RWPE1 (cell line): ENCODE data around the gene TEX261.

Experiments used
- CTCF ChIA-PET: fragments of 350-600 bp; sonication (Branson Sonifier 250); formaldehyde crosslinking; extraction: SDS; loops from one replicate; lab custom pipeline; 2021; lab: Yijun Ruan, JAX
- POLR2A ChIA-PET: fragments of 400-600 bp; formaldehyde crosslinking; extraction: SDS; loops from one replicate; lab custom pipeline; 2020; ENCODE audit warnings: antibody characterized with exemption; ENCODE audit not compliant: low non-redundant PET; lab: Yijun Ruan, JAX
- DNase-seq: peaks from one replicate; pipeline ENCODE4 v3.0.0; 2012; ENCODE audit warnings: low spot score
- H3K27ac ChIP-seq: fragments of 450-650 bp; 2 replicates; pipeline ENCODE4 v1.5.1; 2017
- TF ChIP-seq, protein P1 (sequence below): fragments of 450-650 bp; conservative IDR thresholded peaks from 2 replicates; pipeline ENCODE4 v1.5.1; 2017; ENCODE audit warnings: low read depth, mild to moderate bottlenecking

The TEX261 gene

GRCh38 chr2:70954886-70955285 is 39.8 kb downstream of the TEX261 start:
- ChIA-PET CTCF (interaction anchor here (1.5 kb wide), 1 partner anchor 166 kb away, joined by 7 read pairs; no protein-coding TSS in a partner anchor), POLR2A (no interaction called here)
- TF ChIP-seq, protein P1, sequence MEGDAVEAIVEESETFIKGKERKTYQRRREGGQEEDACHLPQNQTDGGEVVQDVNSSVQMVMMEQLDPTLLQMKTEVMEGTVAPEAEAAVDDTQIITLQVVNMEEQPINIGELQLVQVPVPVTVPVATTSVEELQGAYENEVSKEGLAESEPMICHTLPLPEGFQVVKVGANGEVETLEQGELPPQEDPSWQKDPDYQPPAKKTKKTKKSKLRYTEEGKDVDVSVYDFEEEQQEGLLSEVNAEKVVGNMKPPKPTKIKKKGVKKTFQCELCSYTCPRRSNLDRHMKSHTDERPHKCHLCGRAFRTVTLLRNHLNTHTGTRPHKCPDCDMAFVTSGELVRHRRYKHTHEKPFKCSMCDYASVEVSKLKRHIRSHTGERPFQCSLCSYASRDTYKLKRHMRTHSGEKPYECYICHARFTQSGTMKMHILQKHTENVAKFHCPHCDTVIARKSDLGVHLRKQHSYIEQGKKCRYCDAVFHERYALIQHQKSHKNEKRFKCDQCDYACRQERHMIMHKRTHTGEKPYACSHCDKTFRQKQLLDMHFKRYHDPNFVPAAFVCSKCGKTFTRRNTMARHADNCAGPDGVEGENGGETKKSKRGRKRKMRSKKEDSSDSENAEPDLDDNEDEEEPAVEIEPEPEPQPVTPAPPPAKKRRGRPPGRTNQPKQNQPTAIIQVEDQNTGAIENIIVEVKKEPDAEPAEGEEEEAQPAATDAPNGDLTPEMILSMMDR, result no peak
- no peak overlapping the region for H3K27ac ChIP-seq
- DNase-seq, result no peak

GRCh38 chr2:70949086-70949485 is 45.6 kb downstream of the TEX261 start:
- no peak for DNase-seq
- no peak overlapping the region for H3K27ac ChIP-seq
- CTCF ChIA-PET, result interaction anchor here (0.6 to 3.8 kb wide), 23 partner anchors 11 to 605 kb away, joined by 3 to 44 read pairs (median 4); partner anchors contain the start of gene FIGLA
- POLR2A ChIA-PET, result no interaction called here
- TF ChIP-seq, protein P1, result no peak

DNA sequence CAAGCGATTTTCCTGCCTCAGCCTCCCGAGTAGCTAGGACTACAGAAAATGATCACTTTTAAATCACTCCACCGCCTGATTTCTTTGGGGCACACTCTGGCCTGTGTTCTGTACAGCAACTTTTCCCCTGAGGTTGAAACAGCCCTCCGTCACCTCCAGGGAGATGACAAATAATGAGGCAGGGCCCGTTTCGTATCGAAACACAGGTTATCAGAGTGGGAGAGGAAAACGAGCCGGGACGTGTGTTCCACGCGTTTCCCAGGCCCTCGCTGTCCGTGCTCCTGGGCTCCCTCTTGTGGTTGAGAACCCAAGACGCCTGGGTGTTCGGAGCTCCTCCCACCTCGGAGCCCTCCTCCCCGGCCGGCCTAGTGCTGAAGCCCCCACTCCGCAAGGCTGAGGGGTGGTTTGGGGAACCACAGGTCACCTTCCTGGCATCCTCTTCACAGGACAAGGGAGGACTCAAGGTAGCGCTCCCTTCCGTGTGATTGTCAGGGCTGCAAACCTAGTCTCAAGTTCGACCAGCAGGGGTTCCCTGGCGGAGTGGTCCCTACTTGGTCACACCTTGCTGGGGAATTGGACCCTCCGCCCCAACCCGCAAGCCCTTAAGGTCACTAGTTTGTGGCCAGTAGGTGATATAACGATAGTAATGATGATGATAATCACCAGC is 46.2 kb downstream of the TEX261 start:
- CTCF ChIA-PET, result interaction anchor here (0.6 to 3.8 kb wide), 31 partner anchors 10 to 714 kb away, joined by 3 to 44 read pairs (median 3); partner anchors contain the start of gene FIGLA
- no peak overlapping the region for H3K27ac ChIP-seq
- TF ChIP-seq, protein P1, result peak; percentile 93
- peak; percentile 80 for DNase-seq
- POLR2A ChIA-PET, result no interaction called here

DNA sequence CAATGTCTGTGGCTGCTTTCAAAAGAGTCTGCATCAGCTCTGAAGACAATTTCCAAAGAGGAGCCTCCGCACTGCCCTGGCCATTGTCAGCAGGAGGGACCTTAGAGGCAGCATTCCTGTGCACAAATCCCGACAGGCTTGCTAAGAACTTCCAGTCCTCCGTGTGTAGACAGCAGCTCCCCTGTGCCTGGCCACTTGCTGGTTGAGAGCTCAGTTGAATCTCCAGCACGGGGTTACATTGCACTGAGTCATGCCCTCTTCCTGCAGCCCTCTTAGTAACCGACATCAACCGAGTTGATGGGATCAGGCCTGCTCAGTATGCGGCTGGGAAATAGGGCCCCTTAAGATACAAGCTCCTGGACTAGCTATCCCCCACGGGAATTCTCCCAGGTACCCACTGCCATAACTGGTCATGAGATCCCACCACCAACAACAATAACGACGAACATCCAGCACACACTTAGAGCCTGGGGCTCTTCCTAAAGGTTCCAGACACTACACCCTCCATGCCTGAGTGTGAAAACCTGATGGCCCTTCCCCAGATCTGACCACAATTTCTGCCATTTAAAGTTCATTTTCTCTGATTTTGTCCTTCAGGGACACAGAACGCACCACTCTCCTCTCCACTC is 47.0 kb downstream of the TEX261 start:
- ChIA-PET POLR2A (no interaction called here), CTCF (interaction anchor here (0.6 to 3.8 kb wide), 26 partner anchors 9 to 715 kb away, joined by 3 to 44 read pairs (median 4); partner anchors contain the start of gene FIGLA)
- TF ChIP-seq, protein P1, result no peak
- no peak for DNase-seq
- H3K27ac ChIP-seq, result no peak overlapping the region

DNA sequence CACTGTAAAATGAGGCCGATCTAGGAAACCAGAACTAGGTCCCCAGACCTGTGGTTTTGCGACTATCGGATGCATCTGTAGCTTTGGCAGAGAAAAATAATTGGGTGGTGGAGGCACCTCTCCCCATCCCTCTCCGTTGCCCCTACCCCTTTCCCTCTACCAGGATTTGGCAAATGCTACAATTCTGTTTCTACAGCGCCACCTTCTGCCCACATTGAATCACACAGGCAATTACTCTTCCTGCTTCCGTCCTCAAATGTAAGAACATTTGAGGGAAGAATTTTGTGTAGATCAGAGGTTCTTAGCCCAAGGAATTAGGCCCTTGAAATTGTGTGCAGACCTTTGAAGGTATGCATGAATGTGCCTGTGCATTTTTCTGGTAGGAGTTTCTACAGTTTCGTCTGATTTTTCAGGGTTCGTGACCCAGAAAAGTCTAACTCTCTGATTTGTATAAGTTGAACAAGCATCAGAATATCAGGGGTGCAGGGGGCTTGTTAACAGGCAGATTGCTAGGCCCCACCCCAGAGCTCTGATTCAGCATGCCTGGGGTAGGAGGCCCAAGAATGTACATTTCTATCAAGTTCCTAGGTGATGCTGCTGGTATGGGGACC is 47.7 kb downstream of the TEX261 start:
- ChIA-PET CTCF (interaction anchor here (0.5 to 3.8 kb wide), 10 partner anchors 10 to 349 kb away, joined by 3 to 44 read pairs (median 4); partner anchors contain the start of gene FIGLA), POLR2A (no interaction called here)
- TF ChIP-seq, protein P1, result peak; percentile 79
- DNase-seq, result peak; percentile 34
- H3K27ac ChIP-seq, result no peak overlapping the region

DNA sequence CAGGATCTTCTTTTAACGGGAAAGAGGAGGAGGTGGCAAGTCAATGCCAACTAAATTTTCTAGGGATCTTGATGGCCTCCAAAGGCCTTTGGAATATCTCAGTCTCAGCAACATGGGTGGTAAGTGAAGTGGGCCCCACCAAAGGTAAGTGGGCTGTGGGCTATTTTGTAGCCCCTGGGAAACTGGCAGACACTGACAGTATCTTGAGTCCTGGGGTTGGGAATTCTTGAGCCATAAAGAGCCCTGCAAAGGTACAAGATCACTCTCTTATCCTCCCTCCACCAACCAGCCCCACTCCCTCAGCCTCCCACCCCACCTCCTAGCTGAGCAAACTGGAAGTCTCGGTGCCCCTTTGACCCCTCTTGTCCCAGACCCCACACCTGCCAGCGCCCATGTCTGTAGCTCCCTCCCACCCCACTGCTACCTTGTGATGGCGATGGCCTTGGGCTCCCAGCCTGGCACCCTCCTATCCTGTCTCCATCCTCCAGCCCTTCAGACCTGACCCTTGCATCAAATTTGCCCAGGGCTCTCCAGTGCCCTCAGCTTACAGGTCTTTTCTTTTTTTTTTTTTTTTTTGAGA is 50.5 kb downstream of the TEX261 start:
- ChIA-PET POLR2A (no interaction called here), CTCF (interaction anchor here (0.7 kb wide), 1 partner anchor 641 kb away, joined by 3 read pairs; no protein-coding TSS in a partner anchor)
- no peak overlapping the region for H3K27ac ChIP-seq
- TF ChIP-seq, protein P1, result no peak
- no peak for DNase-seq
